Stimulated activated effector memory CD8-positive, alpha-beta T cell treated with anti-CD3 and anti-CD28 coated beads, Interleukin-12 subunit alpha, Interleukin-12 subunit beta, amount 100 ng/mL, for 72 hours (primary cell): ENCODE data around the gene PHB1.

Source experiments
- ATAC-seq: fragments of 150-1000 bp; cut with Tn5 transposase; 2 replicates; pipeline ENCODE4 v1.10.0; 2021
- DNase-seq, 2 donors: peaks; one replicate each; pipeline ENCODE4 v3.0.0; 2021 to 2022; ENCODE audit warnings: low spot score in 2 of 2
- H3K27ac Mint-ChIP-seq: one replicate; pipeline ENCODE4 v1.8.0; 2022; ENCODE audit warnings: mild to moderate bottlenecking, mixed read lengths
- H3K36me3 Mint-ChIP-seq: one replicate; pipeline ENCODE4 v1.8.0; 2022; ENCODE audit warnings: mild to moderate bottlenecking, mixed read lengths
- H3K4me1 Mint-ChIP-seq: one replicate; pipeline ENCODE4 v1.8.0; 2022; ENCODE audit warnings: mixed read lengths
- H3K4me3 Mint-ChIP-seq: one replicate; pipeline ENCODE4 v1.8.0; 2022; ENCODE audit warnings: mild to moderate bottlenecking, mixed read lengths
- H3K9me3 Mint-ChIP-seq: one replicate; pipeline ENCODE4 v1.8.0; 2022; ENCODE audit warnings: mixed read lengths

Gene PHB1

GRCh38 chr17:49361129-49361901 lies 53.4 kb downstream of the PHB1 start:
- peak overlapping the region; percentile 89 for H3K27ac Mint-ChIP-seq
- H3K36me3 Mint-ChIP-seq = peaks cover 33% of the 10 kb centered on the region
- peaks cover 58% of the 10 kb centered on the region for H3K4me1 Mint-ChIP-seq
- ATAC-seq (peak; percentile 66), DNase-seq (peak; percentile 56 to 87)
- H3K4me3 Mint-ChIP-seq = peak overlapping the region; percentile 86
- no peaks in the 10 kb centered on the region for H3K9me3 Mint-ChIP-seq

DNA sequence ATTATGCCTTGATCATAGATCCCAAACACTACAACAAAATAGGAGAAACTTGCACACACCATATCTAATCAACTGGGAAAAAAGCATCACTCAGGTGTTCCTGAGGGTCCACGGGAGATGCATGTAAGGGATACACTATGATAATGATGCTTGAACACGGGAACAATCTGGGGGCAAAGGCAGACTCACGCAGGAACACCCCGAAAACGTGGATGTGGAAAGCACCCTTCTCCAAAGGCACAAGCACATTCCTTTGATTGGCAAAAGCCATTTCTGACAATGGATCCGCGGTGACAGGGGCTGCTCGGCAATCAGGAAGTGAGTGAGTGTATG lies 53.9 kb downstream of the PHB1 start:
- H3K27ac Mint-ChIP-seq = peak overlapping the region; percentile 89
- H3K4me3 Mint-ChIP-seq = peak overlapping the region; percentile 86
- no peaks in the 10 kb centered on the region for H3K9me3 Mint-ChIP-seq
- ATAC-seq (no peak), DNase-seq (no peak)
- peaks cover 28% of the 10 kb centered on the region for H3K36me3 Mint-ChIP-seq
- H3K4me1 Mint-ChIP-seq = peaks cover 53% of the 10 kb centered on the region

- Mint-ChIP-seq H3K4me3 (peak overlapping the region; percentile 86), H3K9me3 (no peaks in the 10 kb centered on the region), H3K36me3 (peaks cover 23% of the 10 kb centered on the region), H3K27ac (peak overlapping the region; percentile 89), H3K4me1 (peaks cover 48% of the 10 kb centered on the region)
- ATAC-seq (no peak), DNase-seq (no peak)
Observed at GRCh38 chr17:49359990-49360795, 54.5 kb downstream of the PHB1 start.

- H3K9me3 Mint-ChIP-seq = no peaks in the 10 kb centered on the region
- peak; percentile 50 for ATAC-seq
- peaks cover 44% of the 10 kb centered on the region for H3K4me1 Mint-ChIP-seq
Observed at GRCh38 chr17:49358641-49359247, 55.9 kb downstream of the PHB1 start.

GRCh38 chr17:49357516-49357915 lies 57.2 kb downstream of the PHB1 start:
- ATAC-seq (no peak), DNase-seq (no peak)
- Mint-ChIP-seq H3K36me3 (peaks cover 20% of the 10 kb centered on the region), H3K27ac (no peak overlapping the region), H3K4me3 (peak overlapping the region; percentile 86), H3K9me3 (no peaks in the 10 kb centered on the region), H3K4me1 (peaks cover 46% of the 10 kb centered on the region)

More at GRCh38 chr17:49358641-49359247, 55.9 kb downstream of the PHB1 start:
- Mint-ChIP-seq H3K36me3 (peaks cover 19% of the 10 kb centered on the region), H3K4me3 (peak overlapping the region; percentile 86), H3K27ac (peak overlapping the region; percentile 79)
- no peak for DNase-seq

GRCh38 chr17:49356320-49356719 lies 58.4 kb downstream of the PHB1 start:
- Mint-ChIP-seq H3K4me3 (no peak overlapping the region), H3K9me3 (no peaks in the 10 kb centered on the region), H3K36me3 (peaks cover 13% of the 10 kb centered on the region), H3K27ac (peak overlapping the region; percentile 43), H3K4me1 (peaks cover 44% of the 10 kb centered on the region)
- ATAC-seq (no peak), DNase-seq (no peak)
